Neural cell (in vitro differentiated cells): ENCODE data around the gene TNFRSF6B.

ENCODE experiments used
- POLR2AphosphoS5 ChIP-seq: IDR thresholded peaks from 2 replicates; pipeline ENCODE4 v1.6.1; 2012
- SMC3 ChIP-seq: fragments of 450-650 bp; conservative IDR thresholded peaks from 2 replicates; pipeline ENCODE4 v1.6.1; 2014; ENCODE audit warnings: antibody characterized with exemption, mild to moderate bottlenecking, moderate library complexity; ENCODE audit not compliant: poor library complexity
- TF ChIP-seq, protein P1 (sequence below): fragments of 450-650 bp; IDR thresholded peaks from 2 replicates; pipeline ENCODE4 v1.5.1; 2014; ENCODE audit warnings: antibody characterized with exemption, mild to moderate bottlenecking, moderate library complexity; ENCODE audit not compliant: poor library complexity, severe bottlenecking

GRCh38 chr20:63687419-63688178, 8.9 kb upstream of the TNFRSF6B start:
- TF ChIP-seq, protein P1, sequence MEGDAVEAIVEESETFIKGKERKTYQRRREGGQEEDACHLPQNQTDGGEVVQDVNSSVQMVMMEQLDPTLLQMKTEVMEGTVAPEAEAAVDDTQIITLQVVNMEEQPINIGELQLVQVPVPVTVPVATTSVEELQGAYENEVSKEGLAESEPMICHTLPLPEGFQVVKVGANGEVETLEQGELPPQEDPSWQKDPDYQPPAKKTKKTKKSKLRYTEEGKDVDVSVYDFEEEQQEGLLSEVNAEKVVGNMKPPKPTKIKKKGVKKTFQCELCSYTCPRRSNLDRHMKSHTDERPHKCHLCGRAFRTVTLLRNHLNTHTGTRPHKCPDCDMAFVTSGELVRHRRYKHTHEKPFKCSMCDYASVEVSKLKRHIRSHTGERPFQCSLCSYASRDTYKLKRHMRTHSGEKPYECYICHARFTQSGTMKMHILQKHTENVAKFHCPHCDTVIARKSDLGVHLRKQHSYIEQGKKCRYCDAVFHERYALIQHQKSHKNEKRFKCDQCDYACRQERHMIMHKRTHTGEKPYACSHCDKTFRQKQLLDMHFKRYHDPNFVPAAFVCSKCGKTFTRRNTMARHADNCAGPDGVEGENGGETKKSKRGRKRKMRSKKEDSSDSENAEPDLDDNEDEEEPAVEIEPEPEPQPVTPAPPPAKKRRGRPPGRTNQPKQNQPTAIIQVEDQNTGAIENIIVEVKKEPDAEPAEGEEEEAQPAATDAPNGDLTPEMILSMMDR = no peak
- TF ChIP-seq POLR2AphosphoS5 (no peak), SMC3 (no peak)
